Medulla oblongata (tissue), 1 donor: ENCODE results near the gene MT1X.
A peak's percentile ranks its signal among the peaks of the same experiment; 100 is the strongest.
"Not testable (repeated sequence)": the region's sequence is repeated elsewhere in the genome, so short reads cannot be mapped to it uniquely, and the experiment has no call there.

Source experiments
- DNase-seq: peaks from one replicate; pipeline ENCODE4 v3.0.0-alpha.2; 2015; ENCODE audit errors: extremely low spot score

MT1X gene

GRCh38 chr16:56653218-56653617, 29.1 kb upstream of the MT1X start:
- no peak for DNase-seq

GRCh38 chr16:56657555-56658326, 24.5 kb upstream of the MT1X start, which contains the start of gene MT1F:
TSS of gene MT1F (plus strand) at chr16:56657959. CDS start at chr16:56658059, 100 bp downstream.
- peak; percentile 69 for DNase-seq

- no peak for DNase-seq
These were observed 23.9 kb upstream of the MT1X start for GRCh38 chr16:56658327-56658875.

- DNase-seq = no peak
These were observed 19.6 kb upstream of the MT1X start for GRCh38 chr16:56662357-56663354.

- DNase-seq = no peak
These were observed 17.8 kb upstream of the MT1X start for GRCh38 chr16:56664506-56664905.

GRCh38 chr16:56665286-56666261, 16.7 kb upstream of the MT1X start:
- not testable (repeated sequence) for DNase-seq

GRCh38 chr16:56667581-56668571, 14.4 kb upstream of the MT1X start, which contains the start of gene MT1G:
TSS of gene MT1G (minus strand) at chr16:56668065. CDS start at chr16:56667993, 72 bp downstream.
- DNase-seq = peak; percentile 21

- DNase-seq = no peak
These were observed 13.0 kb upstream of the MT1X start, which contains the start of gene MT1H for GRCh38 chr16:56669005-56669839. TSS of gene MT1H (plus strand) at chr16:56669814. CDS start at chr16:56669885, 71 bp downstream.

GRCh38 chr16:56669840-56670619, 12.2 kb upstream of the MT1X start:
- DNase-seq = no peak

GRCh38 chr16:56670620-56670934, 11.7 kb upstream of the MT1X start:
- no peak for DNase-seq

GRCh38 chr16:56671691-56672090, 10.6 kb upstream of the MT1X start:
- not testable (repeated sequence) for DNase-seq

GRCh38 chr16:56672171-56672570, 10.1 kb upstream of the MT1X start:
- not testable (repeated sequence) for DNase-seq

- no peak for DNase-seq
These were observed 9.3 kb upstream of the MT1X start for GRCh38 chr16:56672761-56673536.

GRCh38 chr16:56673921-56674320, 8.3 kb upstream of the MT1X start:
- peak; percentile 27 for DNase-seq

- not testable (repeated sequence) for DNase-seq
These were observed 7.7 kb upstream of the MT1X start for GRCh38 chr16:56674570-56674969.

GRCh38 chr16:56675685-56676210, 6.5 kb upstream of the MT1X start:
- DNase-seq = no peak

GRCh38 chr16:56677474-56677873, 4.8 kb upstream of the MT1X start:
- DNase-seq = no peak
